GM21423 (cell line): Measurements from ENCODE around the gene FAM171A2.

ENCODE experiments used
- ATAC-seq: cut with Tn5 transposase; IDR thresholded peaks from one replicate; pipeline ENCODE4 v1.9.1; 2021; ENCODE audit warnings: mild to moderate bottlenecking, moderate library complexity; ENCODE audit not compliant: unreplicated experiment

The FAM171A2 gene

GRCh38 chr17:44309472-44309871 lies 54.2 kb downstream of the FAM171A2 start:
- ATAC-seq: no peak

- no peak for ATAC-seq
These were observed 54.8 kb downstream of the FAM171A2 start for GRCh38 chr17:44308865-44309264.

- ATAC-seq: no peak
These were observed 55.3 kb downstream of the FAM171A2 start, which contains the start of gene RUNDC3A for GRCh38 chr17:44308320-44308818. RUNDC3A (plus strand) TSS chr17:44308601; CDS start chr17:44308833, 232 bp downstream.

- no peak for ATAC-seq
These were observed 56.1 kb downstream of the FAM171A2 start for GRCh38 chr17:44307387-44308186.

GRCh38 chr17:44304651-44305050 lies 59.0 kb downstream of the FAM171A2 start:
- no peak for ATAC-seq
